ENCODE results near the gene CRABP1.

The CRABP1 gene

DNA sequence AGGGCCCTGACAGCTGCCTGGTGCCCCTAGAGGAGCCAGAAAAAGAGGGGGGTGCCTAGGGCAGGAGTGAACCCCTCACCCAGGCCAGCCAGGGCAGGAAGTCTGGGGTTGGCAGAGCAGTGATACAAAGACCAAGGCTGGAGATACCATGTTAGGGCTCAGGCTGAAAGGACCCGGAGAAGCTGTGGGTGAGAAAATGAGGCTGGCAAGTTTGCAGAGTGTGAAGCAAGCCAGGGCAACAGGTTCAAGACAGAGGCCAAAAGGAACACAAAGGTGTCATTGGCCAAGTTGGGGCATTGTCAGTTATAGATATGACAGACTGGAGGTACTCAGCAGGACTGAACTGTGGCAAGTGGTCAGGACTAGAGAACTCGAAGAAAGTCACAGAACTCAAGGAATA, 57.2 kb downstream of the CRABP1 start:
- no peak overlapping the region for H3K4me3 ChIP-seq (ENCODE audit: low read length)
- H3K9me3 ChIP-seq (ENCODE audit: control insufficient read depth, low read length) = no peaks in the 10 kb centered on the region
- H3K9ac ChIP-seq (ENCODE audit: low read length) = no peak overlapping the region
- H3K4me1 ChIP-seq (ENCODE audit: control insufficient read depth, insufficient read depth, low read length) = peaks cover 34% of the 10 kb centered on the region
- DNase-seq (ENCODE audit: low read depth) = no peak
- H3K27me3 ChIP-seq (replicated peaks; ENCODE audit: control insufficient read depth, insufficient read depth, low read length) = peaks cover 4% of the 10 kb centered on the region
- H3K36me3 ChIP-seq (ENCODE audit: control insufficient read depth, insufficient read depth, low read length, severe bottlenecking) = no peaks in the 10 kb centered on the region
